ENCODE data around the gene NEK7. TPM values are rescaled to one million over a fixed set of nuclear protein-coding genes. Genes with fewer than 3 reads are reported as not detected.

Gene NEK7
- total and polyA plus RNA-seq, 9 of the 15 experiments (the other 6 are each of a cell fraction or from before 2014, with no cell fraction given): 8.5 to 37.3 (median 27.7) TPM

Other genes with a start within 250 kb of the NEK7 start
- gene LHX9, start 239.6 kb upstream of the NEK7 start, total RNA-seq (2014; rRNA removed): not detected in 2 replicates
- not detected in 2 replicates for gene LHX9, start 239.6 kb upstream of the NEK7 start, total RNA-seq (2014; rRNA removed; fragmentation: Illumina TruSeq; extraction: Trizol)
- 0.04 TPM in 1 of 2 replicates, not detected in the other for gene LHX9, start 239.6 kb upstream of the NEK7 start, total RNA-seq (2015; rRNA removed; fragmentation: Illumina TruSeq; extraction: Trizol)
- gene LHX9, start 239.6 kb upstream of the NEK7 start, total RNA-seq (2021): not detected in 2 replicates
- not detected in 2 replicates for gene LHX9, start 239.6 kb upstream of the NEK7 start, polyA plus RNA-seq (2011; rRNA removed)
- not detected in 2 replicates for gene LHX9, start 239.6 kb upstream of the NEK7 start, polyA plus RNA-seq (2014; fragmentation: Illumina TruSeq; extraction: Trizol)
- gene LHX9, start 239.6 kb upstream of the NEK7 start, polyA plus RNA-seq (2014; fragmentation: Nextera tagmentation; extraction: Ambion mirVana): under 1 TPM; 0.03 TPM
- 0.21 TPM in 1 of 2 replicates, not detected in the other for gene LHX9, start 239.6 kb upstream of the NEK7 start, polyA plus RNA-seq (2014; rRNA removed)